Neural cell (in vitro differentiated cells): ENCODE data around the gene TPRG1L. TPM values are rescaled to one million over a fixed set of nuclear protein-coding genes. Genes with fewer than 3 reads are reported as not detected.

Source experiments
- H2AFZ ChIP-seq: fragments of 200-600, 300-800 bp; sonication (generic), shearing (Covaris generic); 2 replicates; pipeline ENCODE4 v1.6.0; 2014; ENCODE audit warnings: low read depth, mild to moderate bottlenecking, antibody characterized with exemption, low read length, moderate library complexity
- H3F3A ChIP-seq: fragments of 200-600 bp; shearing (Covaris generic); 2 replicates; pipeline ENCODE4 v1.6.1; 2016; ENCODE audit warnings: mild to moderate bottlenecking, moderate library complexity, mixed read lengths, antibody characterized with exemption, low read length; ENCODE audit not compliant: insufficient read depth, poor library complexity, severe bottlenecking
- H3K27ac ChIP-seq: fragments of 200-600, 300-800 bp; sonication (generic), shearing (Covaris generic); 2 replicates; pipeline ENCODE4 v1.5.1; 2014; ENCODE audit warnings: mild to moderate bottlenecking, low read length, moderate library complexity
- H3K27me3 ChIP-seq: fragments of 300-800, 200-600 bp; sonication (generic), shearing (Covaris generic); 2 replicates; pipeline ENCODE4 v1.6.0; 2014; ENCODE audit warnings: mild to moderate bottlenecking, low read depth, low read length, moderate library complexity; ENCODE audit not compliant: insufficient read depth
- H3K36me3 ChIP-seq: fragments of 300-800, 200-600 bp; sonication (generic), shearing (Covaris generic); 2 replicates; pipeline ENCODE4 v1.5.1; 2014; ENCODE audit warnings: mild to moderate bottlenecking, antibody characterized with exemption, low read length, moderate library complexity; ENCODE audit not compliant: insufficient read depth
- H3K4me2 ChIP-seq: fragments of 300-800, 200-600 bp; sonication (generic), shearing (Covaris generic); 2 replicates; pipeline ENCODE4 v1.6.0; 2014; ENCODE audit warnings: mild to moderate bottlenecking, low read length
- H3K4me3 ChIP-seq: fragments of 300-800, 200-600 bp; sonication (generic), shearing (Covaris generic); 2 replicates; pipeline ENCODE4 v1.5.1; 2014; ENCODE audit warnings: mild to moderate bottlenecking, low read length, moderate library complexity
- H3K79me2 ChIP-seq: fragments of 200-600 bp; shearing (Covaris generic); replicated peaks from 2 replicates; pipeline ENCODE4 v1.6.0; 2014; ENCODE audit warnings: mild to moderate bottlenecking, low read length, moderate library complexity; ENCODE audit not compliant: insufficient read depth
- H3K9ac ChIP-seq: fragments of 300-800, 200-600 bp; sonication (generic), shearing (Covaris generic); 2 replicates; pipeline ENCODE4 v1.6.1; 2016; ENCODE audit warnings: mild to moderate bottlenecking, low read length, mixed read lengths
- H3K9me2 ChIP-seq: fragments of 200-600 bp; shearing (Covaris generic); 2 replicates; pipeline ENCODE4 v1.6.1; 2016; ENCODE audit warnings: mild to moderate bottlenecking, low read length, mixed read lengths; ENCODE audit not compliant: insufficient read depth
- H3K9me3 ChIP-seq: fragments of 200-600, 300-800 bp; sonication (generic), shearing (Covaris generic); 2 replicates; pipeline ENCODE4 v1.6.1; 2016; ENCODE audit warnings: mild to moderate bottlenecking, mixed run types, low read length, moderate library complexity, mixed read lengths
- H4K20me1 ChIP-seq: fragments of 200-600 bp; shearing (Covaris generic); 2 replicates; pipeline ENCODE4 v1.6.1; 2016; ENCODE audit warnings: mild to moderate bottlenecking, mixed run types; ENCODE audit not compliant: insufficient read depth
- EP300 ChIP-seq: fragments of 450-650 bp; conservative IDR thresholded peaks from 2 replicates; pipeline ENCODE4 v1.6.1; 2014; ENCODE audit warnings: antibody characterized with exemption, mild to moderate bottlenecking, moderate library complexity; ENCODE audit not compliant: poor library complexity, severe bottlenecking
- EZH2 ChIP-seq: fragments of 200-600, 300-800 bp; shearing (Covaris generic), sonication (generic); IDR thresholded peaks from 2 replicates; pipeline ENCODE4 v1.6.1; 2014; ENCODE audit warnings: antibody characterized with exemption, low read length, borderline replicate concordance, mild to moderate bottlenecking; ENCODE audit not compliant: insufficient read depth, poor library complexity, severe bottlenecking
- MXI1 ChIP-seq: fragments of 450-650 bp; conservative IDR thresholded peaks from 2 replicates; pipeline ENCODE4 v1.6.1; 2014; ENCODE audit warnings: antibody characterized with exemption, mild to moderate bottlenecking; ENCODE audit not compliant: poor library complexity, severe bottlenecking
- POLR2AphosphoS5 ChIP-seq: IDR thresholded peaks from 2 replicates; pipeline ENCODE4 v1.6.1; 2012
- RAD21 ChIP-seq: fragments of 450-650 bp; conservative IDR thresholded peaks from 2 replicates; pipeline ENCODE4 v1.6.1; 2014; ENCODE audit warnings: antibody characterized with exemption, mild to moderate bottlenecking, moderate library complexity
- SMC3 ChIP-seq: fragments of 450-650 bp; conservative IDR thresholded peaks from 2 replicates; pipeline ENCODE4 v1.6.1; 2014; ENCODE audit warnings: antibody characterized with exemption, mild to moderate bottlenecking, moderate library complexity; ENCODE audit not compliant: poor library complexity
- TAF1 ChIP-seq: IDR thresholded peaks from 2 replicates; pipeline ENCODE4 v1.6.1; 2012; ENCODE audit warnings: low read depth
- polyA plus RNA-seq: library from polyadenylated mRNA; depleted of rRNA; stranded (reverse); fragments of >200 nt; gene quantifications from 2 replicates; pipeline ENCODE4 v1.2.3, GENCODE V29; 2014
- TF ChIP-seq, protein P1 (sequence below): IDR thresholded peaks from 2 replicates; pipeline ENCODE4 v1.6.1; 2012; ENCODE audit warnings: borderline replicate concordance
- TF ChIP-seq, protein P2 (sequence below): fragments of 450-650 bp; IDR thresholded peaks from 2 replicates; pipeline ENCODE4 v1.5.1; 2014; ENCODE audit warnings: antibody characterized with exemption, mild to moderate bottlenecking, moderate library complexity; ENCODE audit not compliant: poor library complexity, severe bottlenecking

Gene TPRG1L
- polyA plus RNA-seq, 1 donor from 2014 or later = 22.4 TPM

DNA sequence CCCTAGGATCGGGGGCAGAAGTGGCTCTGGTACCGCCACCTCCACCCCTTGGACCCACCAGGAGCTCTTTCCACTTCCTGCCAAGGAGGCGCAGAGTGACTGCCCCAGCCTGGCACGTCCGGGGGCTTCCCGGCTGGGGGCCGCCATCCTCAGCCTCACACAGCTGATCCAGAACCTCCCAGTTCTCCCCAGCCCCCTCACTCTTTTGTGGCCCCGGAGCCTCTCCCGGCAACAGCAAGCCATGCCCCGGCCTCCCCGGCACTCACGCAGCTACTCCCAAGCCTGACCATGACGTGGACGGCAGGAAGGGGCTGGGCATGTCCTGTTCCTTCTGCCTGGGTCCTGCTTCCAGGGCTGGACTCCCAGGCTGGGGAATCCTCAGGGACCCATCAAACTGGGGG lies 44.6 kb downstream of the TPRG1L start:
- Histone ChIP-seq H3K9me2 (no peaks in the 10 kb centered on the region), H3K27ac (no peak overlapping the region), H3K79me2 (no peaks in the 10 kb centered on the region), H3K4me2 (no peak overlapping the region), H2AFZ (no peak overlapping the region), H3K9me3 (no peaks in the 10 kb centered on the region), H3F3A (no peaks in the 10 kb centered on the region), H4K20me1 (no peaks in the 10 kb centered on the region), H3K36me3 (no peaks in the 10 kb centered on the region), H3K4me3 (no peak overlapping the region), H3K27me3 (no peaks in the 10 kb centered on the region), H3K9ac (no peak overlapping the region)
- TF ChIP-seq MXI1 = no peak
- TF ChIP-seq, protein P1, sequence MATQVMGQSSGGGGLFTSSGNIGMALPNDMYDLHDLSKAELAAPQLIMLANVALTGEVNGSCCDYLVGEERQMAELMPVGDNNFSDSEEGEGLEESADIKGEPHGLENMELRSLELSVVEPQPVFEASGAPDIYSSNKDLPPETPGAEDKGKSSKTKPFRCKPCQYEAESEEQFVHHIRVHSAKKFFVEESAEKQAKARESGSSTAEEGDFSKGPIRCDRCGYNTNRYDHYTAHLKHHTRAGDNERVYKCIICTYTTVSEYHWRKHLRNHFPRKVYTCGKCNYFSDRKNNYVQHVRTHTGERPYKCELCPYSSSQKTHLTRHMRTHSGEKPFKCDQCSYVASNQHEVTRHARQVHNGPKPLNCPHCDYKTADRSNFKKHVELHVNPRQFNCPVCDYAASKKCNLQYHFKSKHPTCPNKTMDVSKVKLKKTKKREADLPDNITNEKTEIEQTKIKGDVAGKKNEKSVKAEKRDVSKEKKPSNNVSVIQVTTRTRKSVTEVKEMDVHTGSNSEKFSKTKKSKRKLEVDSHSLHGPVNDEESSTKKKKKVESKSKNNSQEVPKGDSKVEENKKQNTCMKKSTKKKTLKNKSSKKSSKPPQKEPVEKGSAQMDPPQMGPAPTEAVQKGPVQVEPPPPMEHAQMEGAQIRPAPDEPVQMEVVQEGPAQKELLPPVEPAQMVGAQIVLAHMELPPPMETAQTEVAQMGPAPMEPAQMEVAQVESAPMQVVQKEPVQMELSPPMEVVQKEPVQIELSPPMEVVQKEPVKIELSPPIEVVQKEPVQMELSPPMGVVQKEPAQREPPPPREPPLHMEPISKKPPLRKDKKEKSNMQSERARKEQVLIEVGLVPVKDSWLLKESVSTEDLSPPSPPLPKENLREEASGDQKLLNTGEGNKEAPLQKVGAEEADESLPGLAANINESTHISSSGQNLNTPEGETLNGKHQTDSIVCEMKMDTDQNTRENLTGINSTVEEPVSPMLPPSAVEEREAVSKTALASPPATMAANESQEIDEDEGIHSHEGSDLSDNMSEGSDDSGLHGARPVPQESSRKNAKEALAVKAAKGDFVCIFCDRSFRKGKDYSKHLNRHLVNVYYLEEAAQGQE = no peak

DNA sequence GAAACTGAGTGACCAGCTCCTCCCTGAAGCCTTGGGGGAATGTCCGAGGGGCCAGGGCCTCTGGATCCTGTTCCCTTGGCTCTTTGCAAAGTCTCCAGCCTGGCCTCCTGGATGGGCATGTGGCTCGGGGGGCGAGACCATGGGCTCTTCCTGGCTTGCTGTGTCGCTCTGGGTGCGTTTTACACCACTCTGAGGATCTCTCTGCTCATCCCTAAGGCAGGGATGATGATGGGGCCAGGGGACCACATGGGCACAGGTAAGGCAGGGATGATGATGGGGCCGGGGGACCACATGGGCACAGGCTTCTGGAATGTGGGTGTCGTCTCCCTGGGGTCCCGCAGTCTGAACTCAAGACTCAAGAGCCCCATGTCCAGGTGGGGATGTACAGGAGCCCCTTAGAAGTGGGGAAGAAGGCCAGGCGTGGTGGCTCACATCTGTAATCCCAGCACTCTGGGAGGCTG lies 45.2 kb downstream of the TPRG1L start:
- H3K27me3 ChIP-seq = no peaks in the 10 kb centered on the region
- H3K9me2 ChIP-seq = no peaks in the 10 kb centered on the region
- no peak overlapping the region for H3K4me3 ChIP-seq

More for the DNA sequence above, 45.2 kb downstream of the TPRG1L start:
- no peak overlapping the region for H3K9ac ChIP-seq
- no peaks in the 10 kb centered on the region for H3K36me3 ChIP-seq
- TF ChIP-seq EP300 (no peak), EZH2 (no peak), SMC3 (no peak), TAF1 (no peak), MXI1 (no peak), RAD21 (no peak), POLR2AphosphoS5 (no peak)
- TF ChIP-seq, protein P1 = no peak
- TF ChIP-seq, protein P2, sequence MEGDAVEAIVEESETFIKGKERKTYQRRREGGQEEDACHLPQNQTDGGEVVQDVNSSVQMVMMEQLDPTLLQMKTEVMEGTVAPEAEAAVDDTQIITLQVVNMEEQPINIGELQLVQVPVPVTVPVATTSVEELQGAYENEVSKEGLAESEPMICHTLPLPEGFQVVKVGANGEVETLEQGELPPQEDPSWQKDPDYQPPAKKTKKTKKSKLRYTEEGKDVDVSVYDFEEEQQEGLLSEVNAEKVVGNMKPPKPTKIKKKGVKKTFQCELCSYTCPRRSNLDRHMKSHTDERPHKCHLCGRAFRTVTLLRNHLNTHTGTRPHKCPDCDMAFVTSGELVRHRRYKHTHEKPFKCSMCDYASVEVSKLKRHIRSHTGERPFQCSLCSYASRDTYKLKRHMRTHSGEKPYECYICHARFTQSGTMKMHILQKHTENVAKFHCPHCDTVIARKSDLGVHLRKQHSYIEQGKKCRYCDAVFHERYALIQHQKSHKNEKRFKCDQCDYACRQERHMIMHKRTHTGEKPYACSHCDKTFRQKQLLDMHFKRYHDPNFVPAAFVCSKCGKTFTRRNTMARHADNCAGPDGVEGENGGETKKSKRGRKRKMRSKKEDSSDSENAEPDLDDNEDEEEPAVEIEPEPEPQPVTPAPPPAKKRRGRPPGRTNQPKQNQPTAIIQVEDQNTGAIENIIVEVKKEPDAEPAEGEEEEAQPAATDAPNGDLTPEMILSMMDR = no peak
- no peaks in the 10 kb centered on the region for H4K20me1 ChIP-seq
- H3K9me3 ChIP-seq = no peaks in the 10 kb centered on the region
- no peak overlapping the region for H3K4me2 ChIP-seq
- H2AFZ ChIP-seq = no peak overlapping the region
- no peak overlapping the region for H3K27ac ChIP-seq
- no peaks in the 10 kb centered on the region for H3K79me2 ChIP-seq
- no peaks in the 10 kb centered on the region for H3F3A ChIP-seq
